ENCODE results near the gene PGC.

DNA sequence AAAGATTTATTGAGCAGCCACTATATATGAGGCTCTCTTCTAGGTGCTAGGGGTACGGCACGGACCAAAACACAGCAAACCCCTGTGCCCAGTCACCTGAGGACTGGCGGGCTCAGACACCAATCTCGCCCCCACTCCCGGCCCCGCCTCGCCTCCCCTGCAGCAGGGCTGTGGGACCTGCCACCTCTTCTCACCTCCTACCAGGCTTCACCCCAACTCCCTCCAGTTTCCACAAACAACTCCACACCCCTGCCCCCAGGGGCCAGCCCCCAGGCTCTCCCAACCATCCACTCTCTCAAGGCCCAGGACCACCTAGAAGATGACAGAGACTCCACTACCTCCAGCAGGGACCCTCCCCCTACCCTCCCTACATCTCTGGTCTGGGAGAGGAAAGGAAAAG lies 18.2 kb downstream of the PGC start:
- TF ChIP-seq, protein P1, sequence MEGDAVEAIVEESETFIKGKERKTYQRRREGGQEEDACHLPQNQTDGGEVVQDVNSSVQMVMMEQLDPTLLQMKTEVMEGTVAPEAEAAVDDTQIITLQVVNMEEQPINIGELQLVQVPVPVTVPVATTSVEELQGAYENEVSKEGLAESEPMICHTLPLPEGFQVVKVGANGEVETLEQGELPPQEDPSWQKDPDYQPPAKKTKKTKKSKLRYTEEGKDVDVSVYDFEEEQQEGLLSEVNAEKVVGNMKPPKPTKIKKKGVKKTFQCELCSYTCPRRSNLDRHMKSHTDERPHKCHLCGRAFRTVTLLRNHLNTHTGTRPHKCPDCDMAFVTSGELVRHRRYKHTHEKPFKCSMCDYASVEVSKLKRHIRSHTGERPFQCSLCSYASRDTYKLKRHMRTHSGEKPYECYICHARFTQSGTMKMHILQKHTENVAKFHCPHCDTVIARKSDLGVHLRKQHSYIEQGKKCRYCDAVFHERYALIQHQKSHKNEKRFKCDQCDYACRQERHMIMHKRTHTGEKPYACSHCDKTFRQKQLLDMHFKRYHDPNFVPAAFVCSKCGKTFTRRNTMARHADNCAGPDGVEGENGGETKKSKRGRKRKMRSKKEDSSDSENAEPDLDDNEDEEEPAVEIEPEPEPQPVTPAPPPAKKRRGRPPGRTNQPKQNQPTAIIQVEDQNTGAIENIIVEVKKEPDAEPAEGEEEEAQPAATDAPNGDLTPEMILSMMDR (IDR thresholded peaks at IDR 0.05), result no peak
- TF ChIP-seq POLR2A (IDR thresholded peaks at IDR 0.05), result no peak
